VCaP (cell line): ENCODE data around the gene BLNK.

Source experiments
- H3K27ac ChIP-seq: fragments of 450-650 bp; 2 replicates; pipeline ENCODE4 v1.5.1; 2017
- TF ChIP-seq, protein P1 (sequence below): fragments of 450-650 bp; conservative IDR thresholded peaks from 2 replicates; pipeline ENCODE4 v1.5.1; 2017; ENCODE audit warnings: mild to moderate bottlenecking, moderate library complexity

BLNK gene

DNA sequence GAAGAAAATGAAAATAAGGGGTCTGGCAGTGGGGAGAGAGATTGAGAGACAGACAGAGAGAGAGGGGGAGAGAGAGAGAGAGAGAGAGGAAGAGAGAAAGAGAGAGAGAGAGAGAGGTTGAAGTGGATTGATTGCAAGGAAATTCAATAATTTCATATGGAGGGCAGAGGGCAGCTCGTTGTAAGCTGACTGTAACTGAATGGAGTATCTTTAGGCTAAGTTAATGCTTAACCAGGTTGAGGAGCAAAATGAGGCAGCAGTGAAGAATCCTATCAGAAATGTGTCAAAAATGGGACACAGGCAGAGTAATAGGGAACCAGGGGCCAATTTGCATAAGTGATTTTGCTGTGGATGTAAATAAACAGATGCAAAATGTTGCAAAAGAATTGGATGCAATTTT, 21.0 kb downstream of the BLNK start:
- TF ChIP-seq, protein P1, sequence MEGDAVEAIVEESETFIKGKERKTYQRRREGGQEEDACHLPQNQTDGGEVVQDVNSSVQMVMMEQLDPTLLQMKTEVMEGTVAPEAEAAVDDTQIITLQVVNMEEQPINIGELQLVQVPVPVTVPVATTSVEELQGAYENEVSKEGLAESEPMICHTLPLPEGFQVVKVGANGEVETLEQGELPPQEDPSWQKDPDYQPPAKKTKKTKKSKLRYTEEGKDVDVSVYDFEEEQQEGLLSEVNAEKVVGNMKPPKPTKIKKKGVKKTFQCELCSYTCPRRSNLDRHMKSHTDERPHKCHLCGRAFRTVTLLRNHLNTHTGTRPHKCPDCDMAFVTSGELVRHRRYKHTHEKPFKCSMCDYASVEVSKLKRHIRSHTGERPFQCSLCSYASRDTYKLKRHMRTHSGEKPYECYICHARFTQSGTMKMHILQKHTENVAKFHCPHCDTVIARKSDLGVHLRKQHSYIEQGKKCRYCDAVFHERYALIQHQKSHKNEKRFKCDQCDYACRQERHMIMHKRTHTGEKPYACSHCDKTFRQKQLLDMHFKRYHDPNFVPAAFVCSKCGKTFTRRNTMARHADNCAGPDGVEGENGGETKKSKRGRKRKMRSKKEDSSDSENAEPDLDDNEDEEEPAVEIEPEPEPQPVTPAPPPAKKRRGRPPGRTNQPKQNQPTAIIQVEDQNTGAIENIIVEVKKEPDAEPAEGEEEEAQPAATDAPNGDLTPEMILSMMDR, result no peak

DNA sequence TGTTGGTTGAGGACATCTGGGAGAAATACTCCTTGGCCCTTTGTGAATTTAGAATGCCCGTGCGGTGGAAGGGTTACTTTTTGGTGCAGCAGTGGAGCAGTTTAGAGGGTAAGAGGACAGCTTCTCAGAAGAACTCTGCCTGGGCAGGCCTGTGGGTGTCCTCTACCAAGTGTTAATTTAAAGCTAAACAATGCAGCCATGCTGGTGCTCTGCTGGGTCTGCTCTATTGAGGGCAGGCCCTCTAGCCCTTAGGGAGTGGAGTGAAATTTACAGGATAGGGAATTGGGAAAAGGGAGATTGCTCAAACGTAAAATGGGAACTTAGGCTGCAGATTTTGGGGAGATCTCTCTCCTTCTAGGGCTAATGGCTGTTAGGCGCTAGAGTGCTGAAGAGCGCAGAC, 22.1 kb downstream of the BLNK start:
- H3K27ac ChIP-seq, result no peak overlapping the region
- TF ChIP-seq, protein P1, result no peak

More for the DNA sequence above, 21.0 kb downstream of the BLNK start:
- no peak overlapping the region for H3K27ac ChIP-seq

DNA sequence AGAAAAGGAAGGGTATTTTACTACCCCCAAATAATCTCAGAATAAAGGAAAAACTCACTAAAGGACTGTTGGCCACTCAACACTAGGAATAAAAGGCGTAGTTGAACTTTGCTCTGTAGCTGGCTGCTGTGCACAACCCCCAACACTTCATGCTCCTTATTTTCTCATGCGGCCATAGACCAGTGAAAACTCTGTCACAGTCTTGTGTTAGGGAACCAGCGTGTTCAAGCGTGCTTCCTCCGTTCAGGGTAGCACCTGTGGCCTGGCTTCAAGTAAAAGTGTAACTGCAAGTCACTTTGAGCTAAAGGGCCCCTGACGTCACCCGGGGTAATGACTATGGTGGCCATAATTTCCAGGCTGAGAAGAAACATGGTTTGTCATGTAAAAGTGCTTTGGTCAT, 27.0 kb downstream of the BLNK start:
- no peak overlapping the region for H3K27ac ChIP-seq
- TF ChIP-seq, protein P1, result no peak

DNA sequence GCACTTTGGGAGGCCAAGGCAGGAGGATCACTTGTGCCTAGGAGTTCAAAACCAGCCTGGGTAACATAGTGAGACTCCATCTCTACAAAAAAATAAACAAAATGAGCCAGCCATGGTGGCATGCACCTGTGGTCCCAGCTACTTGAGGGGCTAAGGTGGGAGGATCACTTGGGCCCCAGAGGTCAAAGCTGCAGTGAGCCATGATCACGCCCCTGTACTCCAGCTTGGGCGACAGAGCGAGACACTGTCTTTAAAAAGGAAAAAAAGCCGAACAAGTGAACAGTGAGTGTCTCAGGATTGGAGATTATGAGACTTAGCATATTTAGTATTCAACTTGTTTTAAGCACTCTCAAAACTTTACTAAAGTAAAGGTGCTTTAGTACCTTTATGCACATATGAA, 28.1 kb downstream of the BLNK start:
- H3K27ac ChIP-seq, result no peak overlapping the region
- TF ChIP-seq, protein P1, result no peak

DNA sequence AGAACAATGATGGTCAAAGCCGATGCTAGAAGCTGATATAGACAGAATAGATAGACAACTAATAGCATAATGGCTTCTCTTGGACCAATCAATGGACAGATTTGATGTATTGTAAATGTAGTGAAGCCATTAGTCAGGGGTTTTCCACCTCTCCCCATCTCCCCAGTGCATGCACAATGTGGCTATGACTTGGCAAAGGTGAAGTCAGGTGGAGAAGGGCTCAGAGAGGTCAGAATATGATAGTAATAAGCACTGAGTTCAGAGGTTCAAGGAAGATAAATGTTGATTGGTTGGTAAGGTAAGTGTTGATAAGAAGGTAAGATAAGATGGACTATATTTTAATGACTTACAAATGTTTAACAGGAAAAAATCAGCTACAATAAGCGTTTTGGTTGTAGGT, 28.5 kb downstream of the BLNK start:
- H3K27ac ChIP-seq, result no peak overlapping the region
- TF ChIP-seq, protein P1, result no peak

DNA sequence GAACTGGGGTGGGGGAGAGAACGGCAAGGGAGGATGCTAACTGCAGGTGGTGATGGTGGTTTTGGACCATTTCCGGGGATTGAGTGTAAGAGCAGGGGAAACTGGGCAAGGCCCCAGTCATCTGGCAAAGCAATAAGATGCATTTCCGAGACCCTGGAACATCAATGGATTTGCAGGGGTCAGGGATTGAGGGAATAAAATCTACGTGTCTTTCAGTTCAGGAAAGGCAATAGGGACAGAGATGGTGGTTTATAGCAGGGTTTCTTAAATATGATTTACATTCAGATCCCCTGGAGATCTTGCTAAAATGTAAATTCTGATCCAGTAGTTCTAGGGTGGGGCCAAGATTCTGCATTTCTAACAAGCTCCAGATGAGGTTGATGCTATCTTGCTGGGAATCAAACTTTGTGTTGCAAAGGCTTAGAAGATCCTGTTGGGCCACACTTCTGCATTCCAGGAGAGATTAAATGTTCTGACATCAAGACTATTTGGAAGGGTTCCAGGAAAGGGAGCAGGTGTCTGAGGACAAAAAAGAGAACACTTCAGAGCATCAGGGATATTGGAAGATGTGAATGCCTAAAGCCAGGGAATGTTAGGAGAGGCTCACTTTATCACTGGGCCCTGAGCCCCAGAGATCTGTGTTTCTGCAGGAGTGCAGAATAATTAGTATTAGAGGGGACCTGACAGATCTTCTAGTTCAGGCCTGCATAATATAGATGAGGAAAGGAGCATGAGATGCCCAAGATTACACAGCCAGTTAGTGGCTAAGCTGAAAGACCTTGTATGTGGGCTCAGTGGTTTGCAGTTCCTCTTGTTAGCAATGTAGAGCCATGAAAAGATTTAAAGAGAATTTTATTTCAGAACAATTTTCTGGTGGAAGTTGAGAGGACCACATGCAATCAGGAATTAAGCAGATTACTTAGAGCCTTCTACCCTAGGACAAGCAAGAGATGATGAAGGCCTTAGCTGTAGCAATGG, 32.4 kb downstream of the BLNK start:
- peak overlapping the region; percentile 56; the same call in 1 of the 2 replicates for H3K27ac ChIP-seq
- TF ChIP-seq, protein P1, result no peak

DNA sequence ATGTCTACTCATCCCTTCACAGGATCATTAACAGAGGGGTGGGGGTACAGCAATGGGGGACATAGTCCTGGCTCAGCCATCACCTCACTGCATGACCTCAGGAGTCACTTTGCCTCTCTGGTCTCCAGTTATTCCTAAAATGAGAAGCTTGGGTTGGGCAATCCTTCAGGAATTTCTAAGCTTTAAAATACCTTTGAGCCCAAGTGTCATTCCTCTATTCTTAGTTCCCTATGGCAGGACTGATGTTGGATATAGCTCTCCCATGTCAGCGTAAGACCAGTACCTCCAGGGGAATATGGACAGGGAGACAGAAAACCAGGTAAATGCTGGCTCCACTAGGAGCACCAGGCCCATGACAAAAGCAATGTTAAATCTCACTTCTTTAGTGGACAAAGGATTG, 34.5 kb downstream of the BLNK start:
- no peak overlapping the region for H3K27ac ChIP-seq
- TF ChIP-seq, protein P1, result no peak
